H9 (cell line): ENCODE data around the gene SFMBT2. TPM values are rescaled to one million over a fixed set of nuclear protein-coding genes. Genes with fewer than 3 reads are reported as not detected.

ENCODE experiments used
- DNase-seq: peaks from one replicate; pipeline ENCODE4 v3.0.0-alpha.2; 2017
- H2AFZ ChIP-seq: one replicate; pipeline ENCODE4 v1.6.1; 2013; ENCODE audit warnings: mild to moderate bottlenecking, low read length, control low read depth, moderate library complexity
- H2AK5ac ChIP-seq: 2 replicates; pipeline ENCODE4 v1.6.1; 2013; ENCODE audit warnings: low read length, control low read depth, mixed read lengths; ENCODE audit not compliant: insufficient read length
- H2BK120ac ChIP-seq: one replicate; pipeline ENCODE4 v1.6.1; 2013; ENCODE audit warnings: low read depth, mild to moderate bottlenecking, low read length, control low read depth, inconsistent platforms; ENCODE audit not compliant: poor library complexity, severe bottlenecking
- H2BK12ac ChIP-seq: 2 replicates; pipeline ENCODE4 v1.6.1; 2013; ENCODE audit warnings: low read length, control low read depth, mixed read lengths, low read depth; ENCODE audit not compliant: insufficient read length
- H2BK15ac ChIP-seq: 2 replicates; pipeline ENCODE4 v1.6.1; 2013; ENCODE audit warnings: low read depth, low read length, control low read depth
- H2BK20ac ChIP-seq: one replicate; pipeline ENCODE4 v1.6.1; 2013; ENCODE audit warnings: low read depth, mild to moderate bottlenecking, low read length, control low read depth, inconsistent platforms; ENCODE audit not compliant: poor library complexity, severe bottlenecking
- H2BK5ac ChIP-seq: 2 replicates; pipeline ENCODE4 v1.6.1; 2013; ENCODE audit warnings: low read length, control low read depth, mixed read lengths; ENCODE audit not compliant: insufficient read length
- H3K14ac ChIP-seq: 2 replicates; pipeline ENCODE4 v1.6.1; 2013; ENCODE audit warnings: low read length, control low read depth; ENCODE audit not compliant: insufficient read depth
- H3K18ac ChIP-seq: 2 replicates; pipeline ENCODE4 v1.6.1; 2013; ENCODE audit warnings: low read depth, mild to moderate bottlenecking, mixed read lengths, low read length, control low read depth; ENCODE audit not compliant: insufficient read length
- H3K23ac ChIP-seq: 2 replicates; pipeline ENCODE4 v1.6.1; 2013; ENCODE audit warnings: low read length, control low read depth, mixed read lengths, low read depth; ENCODE audit not compliant: insufficient read length
- H3K23me2 ChIP-seq: 2 replicates; pipeline ENCODE4 v1.6.1; 2013; ENCODE audit warnings: low read depth, mild to moderate bottlenecking, mixed read lengths, low read length, control low read depth; ENCODE audit not compliant: insufficient read length, poor library complexity, severe bottlenecking
- H3K27ac ChIP-seq: 2 replicates; pipeline ENCODE4 v1.5.1; 2013; ENCODE audit warnings: low read length, control low read depth, mixed read lengths, low read depth; ENCODE audit not compliant: insufficient read length
- H3K27me3 ChIP-seq: 2 replicates; pipeline ENCODE4 v1.6.1; 2013; ENCODE audit warnings: low read length, control low read depth, inconsistent platforms; ENCODE audit not compliant: insufficient read depth
- H3K4ac ChIP-seq: 2 replicates; pipeline ENCODE4 v1.6.1; 2013; ENCODE audit warnings: low read depth, mild to moderate bottlenecking, control low read depth, inconsistent platforms, low read length, moderate library complexity
- H3K4me1 ChIP-seq: 2 replicates; pipeline ENCODE4 v1.6.1; 2013; ENCODE audit warnings: low read length, control low read depth, inconsistent platforms; ENCODE audit not compliant: insufficient read depth
- H3K4me2 ChIP-seq: 2 replicates; pipeline ENCODE4 v1.6.1; 2013; ENCODE audit warnings: low read length, control low read depth, mixed read lengths; ENCODE audit not compliant: insufficient read length, insufficient read depth
- H3K56ac ChIP-seq: 2 replicates; pipeline ENCODE4 v1.6.1; 2013; ENCODE audit warnings: low read depth, mild to moderate bottlenecking, mixed read lengths, low read length, control low read depth; ENCODE audit not compliant: insufficient read length
- H3K79me1 ChIP-seq: 2 replicates; pipeline ENCODE4 v1.6.1; 2013; ENCODE audit warnings: low read depth, mild to moderate bottlenecking, moderate library complexity, low read length, control low read depth, inconsistent platforms; ENCODE audit not compliant: insufficient read depth, poor library complexity, severe bottlenecking
- H3K79me2 ChIP-seq: 2 replicates; pipeline ENCODE4 v1.6.1; 2013; ENCODE audit warnings: low read length, control low read depth, inconsistent platforms; ENCODE audit not compliant: insufficient read depth
- H3K9ac ChIP-seq: 2 replicates; pipeline ENCODE4 v1.6.1; 2013; ENCODE audit warnings: low read length, control low read depth, mixed read lengths; ENCODE audit not compliant: insufficient read length; ENCODE audit errors: extremely low read depth
- H3K9me3 ChIP-seq: one replicate; pipeline ENCODE4 v1.6.1; 2013; ENCODE audit warnings: low read depth, low read length, inconsistent platforms; ENCODE audit not compliant: control insufficient read depth
- H3T11ph ChIP-seq: one replicate; pipeline ENCODE4 v1.6.1; 2013; ENCODE audit warnings: mild to moderate bottlenecking, low read length, control low read depth, inconsistent platforms
- H4K20me1 ChIP-seq: one replicate; pipeline ENCODE4 v1.6.1; 2013; ENCODE audit not compliant: control insufficient read depth, insufficient read length, insufficient read depth
- H4K5ac ChIP-seq: 2 replicates; pipeline ENCODE4 v1.6.1; 2013; ENCODE audit warnings: low read depth, mild to moderate bottlenecking, mixed read lengths, low read length, control low read depth; ENCODE audit not compliant: insufficient read length
- H4K8ac ChIP-seq: replicated peaks from 2 replicates; pipeline ENCODE4 v1.6.1; 2013; ENCODE audit warnings: low read length, control low read depth, mixed read lengths, low read depth; ENCODE audit not compliant: insufficient read length
- H4K91ac ChIP-seq: 2 replicates; pipeline ENCODE4 v1.6.1; 2013; ENCODE audit warnings: low read depth, mild to moderate bottlenecking, moderate library complexity, mixed read lengths, low read length, control low read depth; ENCODE audit not compliant: insufficient read length
- H3K27ac Mint-ChIP-seq, 3 experiments: 2 replicates in 2 of 3; 3 replicates in 1 of 3; pipeline ENCODE4 v1.8.0; 2020 to 2021; ENCODE audit warnings: mixed read lengths in 3 of 3, mild to moderate bottlenecking in 1 of 3, moderate library complexity in 1 of 3
- H3K27me3 Mint-ChIP-seq: 2 replicates; pipeline ENCODE4 v1.8.0; 2021; ENCODE audit warnings: low read depth, mild to moderate bottlenecking, moderate library complexity, mixed read lengths
- H3K36me3 Mint-ChIP-seq, 3 experiments: 2 replicates in 2 of 3; 3 replicates in 1 of 3; pipeline ENCODE4 v1.8.0; 2020 to 2021; ENCODE audit warnings: low read depth in 3 of 3, mixed read lengths in 3 of 3; ENCODE audit not compliant: insufficient read depth in 1 of 3
- H3K4me1 Mint-ChIP-seq, 2 experiments: 2 replicates each; pipeline ENCODE4 v1.8.0; 2020; ENCODE audit warnings: mixed read lengths in 2 of 2
- H3K4me3 Mint-ChIP-seq, 2 experiments: 2 replicates in 1 of 2; 3 replicates in 1 of 2; pipeline ENCODE4 v1.8.0; 2020 to 2021; ENCODE audit warnings: mild to moderate bottlenecking in 2 of 2, mixed read lengths in 2 of 2, moderate library complexity in 1 of 2
- H3K9me3 Mint-ChIP-seq, 2 experiments: 2 replicates in 1 of 2; 3 replicates in 1 of 2; pipeline ENCODE4 v1.8.0; 2020; ENCODE audit warnings: mild to moderate bottlenecking in 2 of 2, mixed read lengths in 2 of 2, moderate library complexity in 1 of 2
- WGBS: extraction: QIAGEN DNeasy Blood & Tissue Kit; methylation state at CpG from one replicate; pipeline ENCODE4 v1.1.7; 2013; ENCODE audit warnings: missing lambda C conversion rate, low lambda C conversion rate, mixed read lengths; ENCODE audit not compliant: insufficient read length; ENCODE audit errors: extremely low coverage; 5-methylcytosine and 5-hydroxymethylcytosine counted together
- total RNA-seq: library from RNA; stranded (reverse); gene quantifications from 2 replicates; pipeline ENCODE4 v1.2.1, GENCODE V29; 2021
- TF ChIP-seq, protein P1 (sequence below): fragments of 200-600 bp; sonication (generic); conservative IDR thresholded peaks from 3 replicates; pipeline ENCODE4 v1.8.0; 2021; ENCODE audit warnings: antibody characterized with exemption, mild to moderate bottlenecking

The SFMBT2 gene
- total RNA-seq, 1 experiment from 2014 or later = 5.3 TPM

DNA sequence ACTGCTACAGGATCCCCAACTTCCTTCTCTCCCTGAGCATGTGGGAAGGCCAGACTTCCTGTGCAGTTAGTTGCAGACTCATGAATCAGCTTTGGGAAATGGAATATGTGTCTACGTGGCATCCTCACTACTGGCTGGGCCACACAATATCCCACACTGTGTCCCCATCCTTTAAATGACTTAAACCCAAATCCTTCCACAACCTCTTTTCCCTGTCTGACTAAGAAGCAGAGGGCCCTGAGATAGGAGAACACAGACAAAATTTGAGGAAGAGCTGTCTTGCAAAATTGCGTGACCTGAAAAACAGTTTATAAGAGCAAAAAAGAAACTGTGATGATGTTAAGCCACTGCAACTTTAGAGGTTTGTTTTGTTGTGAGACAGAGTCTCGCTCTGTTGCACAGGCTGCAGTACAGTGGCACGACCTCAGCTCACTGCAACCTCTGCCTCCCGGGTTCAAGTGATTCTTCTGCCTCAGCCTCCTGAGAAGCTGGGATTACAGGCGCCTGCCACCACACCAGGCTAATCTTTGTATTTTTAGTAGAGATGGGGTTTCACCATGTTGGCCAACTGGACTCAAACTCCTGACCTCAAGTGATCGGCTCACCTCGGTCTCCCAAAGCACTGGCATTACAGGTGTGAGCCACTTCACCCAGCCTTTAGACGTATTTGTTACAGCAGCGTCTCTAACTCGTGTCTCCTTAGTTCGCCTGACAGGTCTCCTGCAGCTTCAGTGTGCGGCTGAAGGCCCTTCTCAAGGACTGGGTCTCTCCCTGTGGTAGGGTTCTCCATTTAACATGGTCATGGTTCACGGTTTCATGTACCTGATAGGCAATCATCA lies 46.9 kb upstream of the SFMBT2 start:
- no peaks in the 10 kb centered on the region for H3K79me2 ChIP-seq
- H3T11ph ChIP-seq = no peak overlapping the region
- Mint-ChIP-seq H3K9me3 (peaks cover 4 to 5% of the 10 kb centered on the region in 2 experiments; a peak in 3 of 5 replicates), H3K4me3 (no peak overlapping the region), H3K27ac (no peak overlapping the region), H3K4me1 (peaks cover 4 to 13% of the 10 kb centered on the region in 2 experiments), H3K27me3 (peaks cover 8% of the 10 kb centered on the region), H3K36me3 (peaks cover 0 to 4% (median 0%) of the 10 kb centered on the region in 3 experiments; a peak in 2 of 7 replicates)
- WGBS = no CpG with 5 or more reads among the region's 14 CpGs
- no peak overlapping the region for H3K18ac ChIP-seq
- no peak overlapping the region for H2BK15ac ChIP-seq
- no peaks in the 10 kb centered on the region for H4K20me1 ChIP-seq
- no peak overlapping the region for H2BK20ac ChIP-seq
- H3K4ac ChIP-seq = no peak overlapping the region
- H3K79me1 ChIP-seq = no peaks in the 10 kb centered on the region
- no peak overlapping the region for H4K91ac ChIP-seq
- H2BK12ac ChIP-seq = no peak overlapping the region
- no peaks in the 10 kb centered on the region for H3K23me2 ChIP-seq
- H3K4me1 ChIP-seq = peaks cover 3% of the 10 kb centered on the region; the same call in 1 of the 2 replicates
- H4K8ac ChIP-seq = no peak overlapping the region
- H2AK5ac ChIP-seq = no peak overlapping the region
- H2AFZ ChIP-seq = no peak overlapping the region
- no peak overlapping the region for H3K56ac ChIP-seq
- no peak for DNase-seq
- no peak overlapping the region for H2BK5ac ChIP-seq
- no peak overlapping the region for H3K14ac ChIP-seq
- H3K4me2 ChIP-seq = no peak overlapping the region
- no peaks in the 10 kb centered on the region for H3K27me3 ChIP-seq
- no peak overlapping the region for H3K27ac ChIP-seq
- H4K5ac ChIP-seq = no peak overlapping the region
- H3K23ac ChIP-seq = no peak overlapping the region
- TF ChIP-seq, protein P1, sequence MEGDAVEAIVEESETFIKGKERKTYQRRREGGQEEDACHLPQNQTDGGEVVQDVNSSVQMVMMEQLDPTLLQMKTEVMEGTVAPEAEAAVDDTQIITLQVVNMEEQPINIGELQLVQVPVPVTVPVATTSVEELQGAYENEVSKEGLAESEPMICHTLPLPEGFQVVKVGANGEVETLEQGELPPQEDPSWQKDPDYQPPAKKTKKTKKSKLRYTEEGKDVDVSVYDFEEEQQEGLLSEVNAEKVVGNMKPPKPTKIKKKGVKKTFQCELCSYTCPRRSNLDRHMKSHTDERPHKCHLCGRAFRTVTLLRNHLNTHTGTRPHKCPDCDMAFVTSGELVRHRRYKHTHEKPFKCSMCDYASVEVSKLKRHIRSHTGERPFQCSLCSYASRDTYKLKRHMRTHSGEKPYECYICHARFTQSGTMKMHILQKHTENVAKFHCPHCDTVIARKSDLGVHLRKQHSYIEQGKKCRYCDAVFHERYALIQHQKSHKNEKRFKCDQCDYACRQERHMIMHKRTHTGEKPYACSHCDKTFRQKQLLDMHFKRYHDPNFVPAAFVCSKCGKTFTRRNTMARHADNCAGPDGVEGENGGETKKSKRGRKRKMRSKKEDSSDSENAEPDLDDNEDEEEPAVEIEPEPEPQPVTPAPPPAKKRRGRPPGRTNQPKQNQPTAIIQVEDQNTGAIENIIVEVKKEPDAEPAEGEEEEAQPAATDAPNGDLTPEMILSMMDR = no peak
- no peak overlapping the region for H3K9ac ChIP-seq
- no peaks in the 10 kb centered on the region for H3K9me3 ChIP-seq
- H2BK120ac ChIP-seq = no peak overlapping the region
